Measurements from ENCODE around the gene GTF2F2.

The GTF2F2 gene

GRCh38 chr13:45269204-45269603 is 148.9 kb downstream of the GTF2F2 start:
- Histone ChIP-seq H3K27me3 (ENCODE audit: insufficient read depth, poor library complexity, severe bottlenecking) (no peaks in the 10 kb centered on the region), H3K27ac (replicated peaks) (no peak overlapping the region), H3K4me3 (replicated peaks; ENCODE audit: insufficient read depth, low read length) (no peak overlapping the region)
- no peak for DNase-seq (ENCODE audit: low read depth in 1 of 2, low spot score in 1 of 2)
- TF ChIP-seq CTCF (IDR thresholded peaks at IDR 0.05; ENCODE audit: insufficient read depth, low read length) = no peak
- TF ChIP-seq POLR2AphosphoS5 (IDR thresholded peaks at IDR 0.05; ENCODE audit: low read depth) = no peak
- no peak for TF ChIP-seq REST (IDR thresholded peaks at IDR 0.05; ENCODE audit: insufficient replicate concordance, low read depth)
- no peak for TF ChIP-seq SPI1 (IDR thresholded peaks at IDR 0.05; ENCODE audit: borderline replicate concordance, low read depth)
- TF ChIP-seq GABPA (IDR thresholded peaks at IDR 0.05; ENCODE audit: low read depth) = no peak

GRCh38 chr13:45276913-45277312 is 156.6 kb downstream of the GTF2F2 start:
- Histone ChIP-seq H3K27ac (replicated peaks) (no peak overlapping the region), H3K4me3 (replicated peaks; ENCODE audit: insufficient read depth, low read length) (no peak overlapping the region), H3K27me3 (ENCODE audit: insufficient read depth, poor library complexity, severe bottlenecking) (no peaks in the 10 kb centered on the region)
- peak in 1 of 2 experiments; percentile 27 for DNase-seq (ENCODE audit: low read depth in 1 of 2, low spot score in 1 of 2)
- TF ChIP-seq REST (IDR thresholded peaks at IDR 0.05; ENCODE audit: insufficient replicate concordance, low read depth) (no peak), SPI1 (IDR thresholded peaks at IDR 0.05; ENCODE audit: borderline replicate concordance, low read depth) (peak; percentile 57; the same call in 1 of the 2 replicates)

- no peak overlapping the region for H3K4me3 ChIP-seq (replicated peaks; ENCODE audit: insufficient read depth, low read length)
- no peak for TF ChIP-seq GABPA (IDR thresholded peaks at IDR 0.05; ENCODE audit: low read depth)
- no peak for TF ChIP-seq CTCF (IDR thresholded peaks at IDR 0.05; ENCODE audit: insufficient read depth, low read length)
- TF ChIP-seq REST (IDR thresholded peaks at IDR 0.05; ENCODE audit: insufficient replicate concordance, low read depth) = no peak
- no peak for TF ChIP-seq SPI1 (IDR thresholded peaks at IDR 0.05; ENCODE audit: borderline replicate concordance, low read depth)
- TF ChIP-seq POLR2AphosphoS5 (IDR thresholded peaks at IDR 0.05; ENCODE audit: low read depth) = no peak
- no peak overlapping the region for H3K27ac ChIP-seq (replicated peaks)
- no peak for DNase-seq (ENCODE audit: low read depth in 1 of 2, low spot score in 1 of 2)
- H3K27me3 ChIP-seq (ENCODE audit: insufficient read depth, poor library complexity, severe bottlenecking) = no peaks in the 10 kb centered on the region
These were observed 157.9 kb downstream of the GTF2F2 start for GRCh38 chr13:45278096-45278645.
